H9 (cell line): Measurements from ENCODE around the gene TBC1D5. TPM values are rescaled to one million over a fixed set of nuclear protein-coding genes. Genes with fewer than 3 reads are reported as not detected.

Experiments used
- DNase-seq: peaks from one replicate; pipeline ENCODE4 v3.0.0-alpha.2; 2017
- H2AFZ ChIP-seq: one replicate; pipeline ENCODE4 v1.6.1; 2013; ENCODE audit warnings: mild to moderate bottlenecking, low read length, control low read depth, moderate library complexity
- H2AK5ac ChIP-seq: 2 replicates; pipeline ENCODE4 v1.6.1; 2013; ENCODE audit warnings: low read length, control low read depth, mixed read lengths; ENCODE audit not compliant: insufficient read length
- H2BK120ac ChIP-seq: one replicate; pipeline ENCODE4 v1.6.1; 2013; ENCODE audit warnings: low read depth, mild to moderate bottlenecking, low read length, control low read depth, inconsistent platforms; ENCODE audit not compliant: poor library complexity, severe bottlenecking
- H2BK12ac ChIP-seq: 2 replicates; pipeline ENCODE4 v1.6.1; 2013; ENCODE audit warnings: low read length, control low read depth, mixed read lengths, low read depth; ENCODE audit not compliant: insufficient read length
- H2BK15ac ChIP-seq: 2 replicates; pipeline ENCODE4 v1.6.1; 2013; ENCODE audit warnings: low read depth, low read length, control low read depth
- H2BK20ac ChIP-seq: one replicate; pipeline ENCODE4 v1.6.1; 2013; ENCODE audit warnings: low read depth, mild to moderate bottlenecking, low read length, control low read depth, inconsistent platforms; ENCODE audit not compliant: poor library complexity, severe bottlenecking
- H2BK5ac ChIP-seq: 2 replicates; pipeline ENCODE4 v1.6.1; 2013; ENCODE audit warnings: low read length, control low read depth, mixed read lengths; ENCODE audit not compliant: insufficient read length
- H3K14ac ChIP-seq: 2 replicates; pipeline ENCODE4 v1.6.1; 2013; ENCODE audit warnings: low read length, control low read depth; ENCODE audit not compliant: insufficient read depth
- H3K18ac ChIP-seq: 2 replicates; pipeline ENCODE4 v1.6.1; 2013; ENCODE audit warnings: low read depth, mild to moderate bottlenecking, mixed read lengths, low read length, control low read depth; ENCODE audit not compliant: insufficient read length
- H3K23ac ChIP-seq: 2 replicates; pipeline ENCODE4 v1.6.1; 2013; ENCODE audit warnings: low read length, control low read depth, mixed read lengths, low read depth; ENCODE audit not compliant: insufficient read length
- H3K23me2 ChIP-seq: 2 replicates; pipeline ENCODE4 v1.6.1; 2013; ENCODE audit warnings: low read depth, mild to moderate bottlenecking, mixed read lengths, low read length, control low read depth; ENCODE audit not compliant: insufficient read length, poor library complexity, severe bottlenecking
- H3K27ac ChIP-seq: 2 replicates; pipeline ENCODE4 v1.5.1; 2013; ENCODE audit warnings: low read length, control low read depth, mixed read lengths, low read depth; ENCODE audit not compliant: insufficient read length
- H3K27me3 ChIP-seq: 2 replicates; pipeline ENCODE4 v1.6.1; 2013; ENCODE audit warnings: low read length, control low read depth, inconsistent platforms; ENCODE audit not compliant: insufficient read depth
- H3K4ac ChIP-seq: 2 replicates; pipeline ENCODE4 v1.6.1; 2013; ENCODE audit warnings: low read depth, mild to moderate bottlenecking, control low read depth, inconsistent platforms, low read length, moderate library complexity
- H3K4me1 ChIP-seq: 2 replicates; pipeline ENCODE4 v1.6.1; 2013; ENCODE audit warnings: low read length, control low read depth, inconsistent platforms; ENCODE audit not compliant: insufficient read depth
- H3K4me2 ChIP-seq: 2 replicates; pipeline ENCODE4 v1.6.1; 2013; ENCODE audit warnings: low read length, control low read depth, mixed read lengths; ENCODE audit not compliant: insufficient read length, insufficient read depth
- H3K56ac ChIP-seq: 2 replicates; pipeline ENCODE4 v1.6.1; 2013; ENCODE audit warnings: low read depth, mild to moderate bottlenecking, mixed read lengths, low read length, control low read depth; ENCODE audit not compliant: insufficient read length
- H3K79me1 ChIP-seq: 2 replicates; pipeline ENCODE4 v1.6.1; 2013; ENCODE audit warnings: low read depth, mild to moderate bottlenecking, moderate library complexity, low read length, control low read depth, inconsistent platforms; ENCODE audit not compliant: insufficient read depth, poor library complexity, severe bottlenecking
- H3K79me2 ChIP-seq: 2 replicates; pipeline ENCODE4 v1.6.1; 2013; ENCODE audit warnings: low read length, control low read depth, inconsistent platforms; ENCODE audit not compliant: insufficient read depth
- H3K9ac ChIP-seq: 2 replicates; pipeline ENCODE4 v1.6.1; 2013; ENCODE audit warnings: low read length, control low read depth, mixed read lengths; ENCODE audit not compliant: insufficient read length; ENCODE audit errors: extremely low read depth
- H3K9me3 ChIP-seq: one replicate; pipeline ENCODE4 v1.6.1; 2013; ENCODE audit warnings: low read depth, low read length, inconsistent platforms; ENCODE audit not compliant: control insufficient read depth
- H3T11ph ChIP-seq: one replicate; pipeline ENCODE4 v1.6.1; 2013; ENCODE audit warnings: mild to moderate bottlenecking, low read length, control low read depth, inconsistent platforms
- H4K20me1 ChIP-seq: one replicate; pipeline ENCODE4 v1.6.1; 2013; ENCODE audit not compliant: control insufficient read depth, insufficient read length, insufficient read depth
- H4K5ac ChIP-seq: 2 replicates; pipeline ENCODE4 v1.6.1; 2013; ENCODE audit warnings: low read depth, mild to moderate bottlenecking, mixed read lengths, low read length, control low read depth; ENCODE audit not compliant: insufficient read length
- H4K8ac ChIP-seq: replicated peaks from 2 replicates; pipeline ENCODE4 v1.6.1; 2013; ENCODE audit warnings: low read length, control low read depth, mixed read lengths, low read depth; ENCODE audit not compliant: insufficient read length
- H4K91ac ChIP-seq: 2 replicates; pipeline ENCODE4 v1.6.1; 2013; ENCODE audit warnings: low read depth, mild to moderate bottlenecking, moderate library complexity, mixed read lengths, low read length, control low read depth; ENCODE audit not compliant: insufficient read length
- H3K27ac Mint-ChIP-seq, 3 experiments: 2 replicates in 2 of 3; 3 replicates in 1 of 3; pipeline ENCODE4 v1.8.0; 2020 to 2021; ENCODE audit warnings: mixed read lengths in 3 of 3, mild to moderate bottlenecking in 1 of 3, moderate library complexity in 1 of 3
- H3K27me3 Mint-ChIP-seq: 2 replicates; pipeline ENCODE4 v1.8.0; 2021; ENCODE audit warnings: low read depth, mild to moderate bottlenecking, moderate library complexity, mixed read lengths
- H3K36me3 Mint-ChIP-seq, 3 experiments: 2 replicates in 2 of 3; 3 replicates in 1 of 3; pipeline ENCODE4 v1.8.0; 2020 to 2021; ENCODE audit warnings: low read depth in 3 of 3, mixed read lengths in 3 of 3; ENCODE audit not compliant: insufficient read depth in 1 of 3
- H3K4me1 Mint-ChIP-seq, 2 experiments: 2 replicates each; pipeline ENCODE4 v1.8.0; 2020; ENCODE audit warnings: mixed read lengths in 2 of 2
- H3K4me3 Mint-ChIP-seq, 2 experiments: 2 replicates in 1 of 2; 3 replicates in 1 of 2; pipeline ENCODE4 v1.8.0; 2020 to 2021; ENCODE audit warnings: mild to moderate bottlenecking in 2 of 2, mixed read lengths in 2 of 2, moderate library complexity in 1 of 2
- H3K9me3 Mint-ChIP-seq, 2 experiments: 2 replicates in 1 of 2; 3 replicates in 1 of 2; pipeline ENCODE4 v1.8.0; 2020; ENCODE audit warnings: mild to moderate bottlenecking in 2 of 2, mixed read lengths in 2 of 2, moderate library complexity in 1 of 2
- WGBS: extraction: QIAGEN DNeasy Blood & Tissue Kit; methylation state at CpG from one replicate; pipeline ENCODE4 v1.1.7; 2013; ENCODE audit warnings: missing lambda C conversion rate, low lambda C conversion rate, mixed read lengths; ENCODE audit not compliant: insufficient read length; ENCODE audit errors: extremely low coverage; 5-methylcytosine and 5-hydroxymethylcytosine counted together
- total RNA-seq: library from RNA; stranded (reverse); gene quantifications from 2 replicates; pipeline ENCODE4 v1.2.1, GENCODE V29; 2021
- TF ChIP-seq, protein P1 (sequence below): fragments of 200-600 bp; sonication (generic); conservative IDR thresholded peaks from 3 replicates; pipeline ENCODE4 v1.8.0; 2021; ENCODE audit warnings: antibody characterized with exemption, mild to moderate bottlenecking

TBC1D5 gene
- total RNA-seq, 1 experiment from 2014 or later, result 25.0 TPM

DNA sequence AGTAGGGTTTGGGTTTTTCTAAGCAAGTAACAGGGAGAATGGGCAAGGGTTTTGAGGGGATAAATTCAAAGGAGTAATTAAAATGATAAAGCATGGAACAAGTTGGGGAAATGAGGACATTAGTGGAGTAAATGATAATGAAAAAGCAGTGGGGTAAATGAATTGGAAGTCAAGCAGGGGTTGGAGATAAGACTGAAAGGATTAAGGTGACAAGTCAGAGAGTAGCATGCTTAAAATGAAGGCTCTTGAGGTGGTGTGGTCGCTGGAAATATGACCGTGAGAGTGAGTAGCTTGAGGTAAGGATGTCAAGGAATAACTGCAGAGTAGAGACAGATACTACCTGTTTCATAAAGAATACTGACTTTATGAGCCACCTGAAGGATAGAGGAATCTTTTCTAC is 408.5 kb downstream of the TBC1D5 start:
- H2BK15ac ChIP-seq, result no peak overlapping the region
- no peaks in the 10 kb centered on the region for H3K36me3 Mint-ChIP-seq
- H3K4me2 ChIP-seq, result no peak overlapping the region
- no peaks in the 10 kb centered on the region for H3K4me1 Mint-ChIP-seq
- no peak overlapping the region for H4K8ac ChIP-seq
- no peaks in the 10 kb centered on the region for H3K9me3 Mint-ChIP-seq
- no peak overlapping the region for H3K4ac ChIP-seq
- H2AFZ ChIP-seq, result no peak overlapping the region
- DNase-seq, result no peak
- TF ChIP-seq, protein P1, sequence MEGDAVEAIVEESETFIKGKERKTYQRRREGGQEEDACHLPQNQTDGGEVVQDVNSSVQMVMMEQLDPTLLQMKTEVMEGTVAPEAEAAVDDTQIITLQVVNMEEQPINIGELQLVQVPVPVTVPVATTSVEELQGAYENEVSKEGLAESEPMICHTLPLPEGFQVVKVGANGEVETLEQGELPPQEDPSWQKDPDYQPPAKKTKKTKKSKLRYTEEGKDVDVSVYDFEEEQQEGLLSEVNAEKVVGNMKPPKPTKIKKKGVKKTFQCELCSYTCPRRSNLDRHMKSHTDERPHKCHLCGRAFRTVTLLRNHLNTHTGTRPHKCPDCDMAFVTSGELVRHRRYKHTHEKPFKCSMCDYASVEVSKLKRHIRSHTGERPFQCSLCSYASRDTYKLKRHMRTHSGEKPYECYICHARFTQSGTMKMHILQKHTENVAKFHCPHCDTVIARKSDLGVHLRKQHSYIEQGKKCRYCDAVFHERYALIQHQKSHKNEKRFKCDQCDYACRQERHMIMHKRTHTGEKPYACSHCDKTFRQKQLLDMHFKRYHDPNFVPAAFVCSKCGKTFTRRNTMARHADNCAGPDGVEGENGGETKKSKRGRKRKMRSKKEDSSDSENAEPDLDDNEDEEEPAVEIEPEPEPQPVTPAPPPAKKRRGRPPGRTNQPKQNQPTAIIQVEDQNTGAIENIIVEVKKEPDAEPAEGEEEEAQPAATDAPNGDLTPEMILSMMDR, result no peak
- H3T11ph ChIP-seq, result no peak overlapping the region
- H3K27ac Mint-ChIP-seq, result no peak overlapping the region
- no peak overlapping the region for H3K56ac ChIP-seq
- no peaks in the 10 kb centered on the region for H3K23me2 ChIP-seq
- no peak overlapping the region for H2BK12ac ChIP-seq
- no peak overlapping the region for H3K9ac ChIP-seq
- no peak overlapping the region for H2BK5ac ChIP-seq
- H2BK20ac ChIP-seq, result no peak overlapping the region
- no peak overlapping the region for H3K18ac ChIP-seq
- no peak overlapping the region for H3K14ac ChIP-seq
- no peaks in the 10 kb centered on the region for H3K79me2 ChIP-seq
- no peak overlapping the region for H2AK5ac ChIP-seq
- no peak overlapping the region for H3K23ac ChIP-seq
- no peaks in the 10 kb centered on the region for H3K27me3 ChIP-seq
- H4K20me1 ChIP-seq, result no peaks in the 10 kb centered on the region
- no peaks in the 10 kb centered on the region for H3K27me3 Mint-ChIP-seq
- H4K5ac ChIP-seq, result no peak overlapping the region
- H3K4me1 ChIP-seq, result no peaks in the 10 kb centered on the region
- H2BK120ac ChIP-seq, result no peak overlapping the region
- H3K79me1 ChIP-seq, result no peaks in the 10 kb centered on the region
- H3K9me3 ChIP-seq, result no peaks in the 10 kb centered on the region
- H3K27ac ChIP-seq, result no peak overlapping the region
- no peak overlapping the region for H3K4me3 Mint-ChIP-seq
- H4K91ac ChIP-seq, result no peak overlapping the region
- WGBS, result no CpG with 5 or more reads among the region's 2 CpGs
